ENCODE data around the gene DAND5. TPM values are rescaled to one million over a fixed set of nuclear protein-coding genes. Genes with fewer than 3 reads are reported as not detected.

The DAND5 gene
- total and polyA plus RNA-seq, 10 of the 15 experiments (the other 5 are each of a cell fraction or from before 2014, with no cell fraction given) = 0.06 to 0.15 (median 0.12) TPM; not detected in 5

- TF ChIP-seq NKRF (conservative IDR thresholded peaks at IDR 0.05) = no peak; the same call in 1 of the 2 replicates
- no peak; the same call in 1 of the 2 replicates for TF ChIP-seq FOXM1 (IDR thresholded peaks at IDR 0.05; ENCODE audit: low read depth, low read length)
- TF ChIP-seq CHD1 (IDR thresholded peaks at IDR 0.05; ENCODE audit: low read depth, low read length) = 0 out of 2 replicates have a peak, but pooled peaks have one; percentile 69
- no peak for TF ChIP-seq SMARCA5 (IDR thresholded peaks at IDR 0.05)
- TF ChIP-seq FOXK2 (IDR thresholded peaks at IDR 0.05) = no peak
- no peak for TF ChIP-seq NFXL1 (IDR thresholded peaks at IDR 0.05; ENCODE audit: borderline replicate concordance)
- peak; percentile 67; the same call in 1 of the 2 replicates for TF ChIP-seq TCF3 (IDR thresholded peaks at IDR 0.05; ENCODE audit: borderline replicate concordance, insufficient read depth, low read depth, low read length)
- peak; percentile 76 for TF ChIP-seq MYC (IDR thresholded peaks at IDR 0.05; ENCODE audit: insufficient read depth, insufficient read length, insufficient replicate concordance, low read length, severe bottlenecking)
- peak; percentile 70 for TF ChIP-seq CUX1 (IDR thresholded peaks at IDR 0.05; ENCODE audit: insufficient replicate concordance, low read depth, low read length)
- peak; percentile 98 for TF ChIP-seq POLR2AphosphoS2 (IDR thresholded peaks at IDR 0.05; ENCODE audit: low read depth, low read length)
- no peak for TF ChIP-seq CHD4 (IDR thresholded peaks at IDR 0.05)
- no peak for TF ChIP-seq E4F1 (IDR thresholded peaks at IDR 0.05; ENCODE audit: borderline replicate concordance, partially characterized antibody)
- TF ChIP-seq MEF2B (IDR thresholded peaks at IDR 0.05; ENCODE audit: partially characterized antibody, poor library complexity, severe bottlenecking) = peak; percentile 21
- no peak; the same call in 1 of the 2 replicates for TF ChIP-seq MTA3 (IDR thresholded peaks at IDR 0.05; ENCODE audit: borderline replicate concordance, low read length)
- TF ChIP-seq ZBTB33 (IDR thresholded peaks at IDR 0.05) = no peak
- peak; percentile 100 for TF ChIP-seq BHLHE40 (IDR thresholded peaks at IDR 0.05; ENCODE audit: borderline replicate concordance in 1 of 2, low read depth in 2 of 2, low read length in 1 of 2)
- TF ChIP-seq ZNF24 (IDR thresholded peaks at IDR 0.05) = no peak
Measured at GRCh38 chr19:12945479-12946091, 23.8 kb upstream of the DAND5 start, which contains the start of gene RAD23A (continued).

Data from GM12878 (cell line).